ENCODE data around the gene FAM222A. TPM values are rescaled to one million over a fixed set of nuclear protein-coding genes. Genes with fewer than 3 reads are reported as not detected.

Gene FAM222A
- polyA plus RNA-seq, 3 donors = 5.6 to 9.3 (median 6.1) TPM

GRCh38 chr12:109706398-109706746 is 7.3 kb upstream of the FAM222A start:
- DNase-seq (ENCODE audit: extremely low read depth in 1 of 11, low read depth in 9 of 11, low spot score in 4 of 11) = no peak

- DNase-seq (ENCODE audit: extremely low read depth in 1 of 11, low read depth in 9 of 11, low spot score in 4 of 11) = no peak
Measured at GRCh38 chr12:109706747-109707469, 6.7 kb upstream of the FAM222A start.

GRCh38 chr12:109707470-109707821 is 6.2 kb upstream of the FAM222A start:
- no peak for DNase-seq (ENCODE audit: extremely low read depth in 1 of 11, low read depth in 9 of 11, low spot score in 4 of 11)

- no peak for DNase-seq (ENCODE audit: extremely low read depth in 1 of 11, low read depth in 9 of 11, low spot score in 4 of 11)
Measured at GRCh38 chr12:109708939-109709338, 4.7 kb upstream of the FAM222A start.

- no peak for DNase-seq (ENCODE audit: extremely low read depth in 1 of 11, low read depth in 9 of 11, low spot score in 4 of 11)
Measured at GRCh38 chr12:109709401-109709991, 4.1 kb upstream of the FAM222A start.

GRCh38 chr12:109710205-109710746 is 3.3 kb upstream of the FAM222A start:
- DNase-seq (ENCODE audit: extremely low read depth in 1 of 11, low read depth in 9 of 11, low spot score in 4 of 11) = no peak

GRCh38 chr12:109710747-109711595 is 2.7 kb upstream of the FAM222A start:
- no peak for DNase-seq (ENCODE audit: extremely low read depth in 1 of 11, low read depth in 9 of 11, low spot score in 4 of 11)

GRCh38 chr12:109711596-109712461 is 1.8 kb upstream of the FAM222A start:
- no peak for DNase-seq (ENCODE audit: extremely low read depth in 1 of 11, low read depth in 9 of 11, low spot score in 4 of 11)

- peak in 4 of 11 donors; percentile 49 to 72 (median 66) for DNase-seq (ENCODE audit: extremely low read depth in 1 of 11, low read depth in 9 of 11, low spot score in 4 of 11)
Measured at GRCh38 chr12:109714141-109714912, 702 bp downstream of the FAM222A start.

- DNase-seq (ENCODE audit: extremely low read depth in 1 of 11, low read depth in 9 of 11, low spot score in 4 of 11) = no peak
Measured at GRCh38 chr12:109714913-109715244, 1.3 kb downstream of the FAM222A start.

GRCh38 chr12:109715310-109716091 is 1.9 kb downstream of the FAM222A start:
- no peak for DNase-seq (ENCODE audit: extremely low read depth in 1 of 11, low read depth in 9 of 11, low spot score in 4 of 11)

- DNase-seq (ENCODE audit: extremely low read depth in 1 of 11, low read depth in 9 of 11, low spot score in 4 of 11) = no peak
Measured at GRCh38 chr12:109716092-109716479, 2.5 kb downstream of the FAM222A start.

GRCh38 chr12:109716512-109717389 is 3.1 kb downstream of the FAM222A start:
- DNase-seq (ENCODE audit: extremely low read depth in 1 of 11, low read depth in 9 of 11, low spot score in 4 of 11) = no peak

- no peak for DNase-seq (ENCODE audit: extremely low read depth in 1 of 11, low read depth in 9 of 11, low spot score in 4 of 11)
Measured at GRCh38 chr12:109717390-109718357, 4.0 kb downstream of the FAM222A start.

GRCh38 chr12:109718390-109718789 is 4.8 kb downstream of the FAM222A start:
- no peak for DNase-seq (ENCODE audit: extremely low read depth in 1 of 11, low read depth in 9 of 11, low spot score in 4 of 11)
